Pancreas (tissue), 10 donors: ENCODE data around the gene SEC16A. TPM values are rescaled to one million over a fixed set of nuclear protein-coding genes. Genes with fewer than 3 reads are reported as not detected.

Source experiments
- ATAC-seq, 4 donors: fragments of 200-7000 bp; cut with Tn5 transposase; one replicate each; pipeline versions ENCODE4 v1.8.0 to v1.9.1; 2020; ENCODE audit warnings: mild to moderate bottlenecking in 4 of 4, moderate library complexity in 4 of 4
- DNase-seq, 6 donors: peaks; one replicate each; pipeline ENCODE4 v3.0.0-alpha.2; 2020
- FAIRE-seq: peaks from 2 replicates; lab custom pipeline; 2012; peaks lifted over from hg19 to GRCh38; lab: Jason Lieb, UNC
- H3K27ac ChIP-seq, 4 donors: fragments of 200-600 bp; sonication (generic); 1 replicate in 3 of 4; 2 replicates in 1 of 4; pipeline versions ENCODE4 v1.5.0 to v1.8.0; 2020
- H3K27me3 ChIP-seq, 4 donors: fragments of 200-600 bp; one replicate each; pipeline ENCODE4 v1.8.0; 2021
- H3K36me3 ChIP-seq, 3 donors: fragments of 200-600 bp; sonication (generic) in 1 of 3; one replicate each; pipeline versions ENCODE4 v1.5.0 to v1.8.0; 2020 to 2021
- H3K4me1 ChIP-seq, 3 donors: fragments of 200-600 bp; one replicate each; pipeline ENCODE4 v1.8.0; 2021
- H3K4me3 ChIP-seq, 4 donors: fragments of 200-600 bp; sonication (generic) in 2 of 4; one replicate each; pipeline versions ENCODE4 v1.5.0 to v1.8.0; 2020 to 2021
- H3K9me3 ChIP-seq, 4 donors: fragments of 200-600 bp; one replicate each; pipeline ENCODE4 v1.8.0; 2021
- WGBS, 2 donors: extraction: QIAGEN DNeasy Blood & Tissue Kit; methylation state at CpG; one replicate each; pipeline ENCODE4 v1.1.7; 2013; 5-methylcytosine and 5-hydroxymethylcytosine counted together
- intact Hi-C, 3 donors: fragments of 100-400 bp; cut with DNase I; formaldehyde crosslinking; loops; one replicate each; pipeline versions ENCODE4 v1.11.1 to v1.14.2; 2022
- polyA plus RNA-seq, 2 donors: library from polyadenylated mRNA; stranded (reverse); fragments of 200-250 nt; gene quantifications; one replicate each; pipeline ENCODE4 v1.2.3, GENCODE V29; 2013
- total RNA-seq, 6 donors: library from RNA; stranded (reverse); fragmentation: NEBNext Ultra II Directional in 4 of 6; extraction: Animal tissue kit (Norgen Biotek cat#: 25700) in 4 of 6; gene quantifications; one replicate each; pipeline versions ENCODE4 v1.2.1 to v1.2.4, GENCODE V29; 2021 to 2023
- TF ChIP-seq, protein P1 (sequence below), 4 donors: fragments of 200-600 bp; sonication (generic) in 3 of 4; IDR thresholded peaks; one replicate each; pipeline versions ENCODE4 v1.5.0 to v1.8.0; 2021; ENCODE audit warnings: antibody characterized with exemption in 4 of 4
- donor health status: healthy with polysubstance abuse.
- donor health status: DM: no; HTN: no; CAD: no; lungs with moderate emphysema.
- donor health status: DM: no; HTN: no; CAD: no.
- donor health status: control.
- donor health status: control.
- donor health status: Bipolar disorder and iron deficiency.
- donor health status: DM: yes; HTN: yes; CAD: no.
- donor health status: DM: no; HTN: no; CAD: no.
- donor health status: DM: no; HTN: no; CAD: no.
- donor health status: DM: yes; HTN: yes; CAD: no.

The SEC16A gene
- total and polyA plus RNA-seq, 8 donors, result 32.1 to 66.9 (median 40.8) TPM

DNA sequence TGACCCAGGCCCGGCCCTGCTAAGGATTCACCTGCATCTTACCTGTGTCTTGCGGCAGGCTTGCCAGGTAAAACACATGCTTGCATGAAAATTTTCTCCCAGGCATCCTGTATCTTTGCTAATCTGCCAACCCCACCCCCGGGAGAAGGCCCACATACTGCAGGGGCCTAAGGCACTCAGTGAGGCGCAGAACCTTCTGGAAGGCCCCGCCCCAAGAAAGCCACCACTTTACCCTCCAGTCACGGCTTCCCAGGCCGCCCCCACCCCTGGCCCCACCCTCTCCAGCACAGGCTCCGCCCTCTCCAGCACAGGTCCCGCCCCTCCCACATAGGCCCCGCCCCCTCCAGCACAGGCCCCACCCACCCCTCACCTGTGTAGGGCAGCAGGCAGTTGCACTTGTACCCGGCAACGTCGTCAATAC, 29.8 kb upstream of the SEC16A start:
- FAIRE-seq, result no peak
- Histone ChIP-seq H3K4me1 (no peaks in the 10 kb centered on the region), H3K9me3 (no peaks in the 10 kb centered on the region), H3K27me3 (no peaks in the 10 kb centered on the region), H3K4me3 (no peak overlapping the region), H3K36me3 (peaks cover 12 to 93% (median 67%) of the 10 kb centered on the region in 3 donors), H3K27ac (peak overlapping the region in 2 of 4 donors; percentile 27 to 37)
- DNase-seq, result no peak
- WGBS, 2 donors, result 62 to 76% methylated on average over 13 of the region's 13 CpGs
- ATAC-seq, result peak in 3 of 4 donors; percentile 28 to 57 (median 39)
- intact Hi-C loops, result no loop called here
- TF ChIP-seq, protein P1, sequence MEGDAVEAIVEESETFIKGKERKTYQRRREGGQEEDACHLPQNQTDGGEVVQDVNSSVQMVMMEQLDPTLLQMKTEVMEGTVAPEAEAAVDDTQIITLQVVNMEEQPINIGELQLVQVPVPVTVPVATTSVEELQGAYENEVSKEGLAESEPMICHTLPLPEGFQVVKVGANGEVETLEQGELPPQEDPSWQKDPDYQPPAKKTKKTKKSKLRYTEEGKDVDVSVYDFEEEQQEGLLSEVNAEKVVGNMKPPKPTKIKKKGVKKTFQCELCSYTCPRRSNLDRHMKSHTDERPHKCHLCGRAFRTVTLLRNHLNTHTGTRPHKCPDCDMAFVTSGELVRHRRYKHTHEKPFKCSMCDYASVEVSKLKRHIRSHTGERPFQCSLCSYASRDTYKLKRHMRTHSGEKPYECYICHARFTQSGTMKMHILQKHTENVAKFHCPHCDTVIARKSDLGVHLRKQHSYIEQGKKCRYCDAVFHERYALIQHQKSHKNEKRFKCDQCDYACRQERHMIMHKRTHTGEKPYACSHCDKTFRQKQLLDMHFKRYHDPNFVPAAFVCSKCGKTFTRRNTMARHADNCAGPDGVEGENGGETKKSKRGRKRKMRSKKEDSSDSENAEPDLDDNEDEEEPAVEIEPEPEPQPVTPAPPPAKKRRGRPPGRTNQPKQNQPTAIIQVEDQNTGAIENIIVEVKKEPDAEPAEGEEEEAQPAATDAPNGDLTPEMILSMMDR (IDR thresholded peaks at IDR 0.05), result no peak

DNA sequence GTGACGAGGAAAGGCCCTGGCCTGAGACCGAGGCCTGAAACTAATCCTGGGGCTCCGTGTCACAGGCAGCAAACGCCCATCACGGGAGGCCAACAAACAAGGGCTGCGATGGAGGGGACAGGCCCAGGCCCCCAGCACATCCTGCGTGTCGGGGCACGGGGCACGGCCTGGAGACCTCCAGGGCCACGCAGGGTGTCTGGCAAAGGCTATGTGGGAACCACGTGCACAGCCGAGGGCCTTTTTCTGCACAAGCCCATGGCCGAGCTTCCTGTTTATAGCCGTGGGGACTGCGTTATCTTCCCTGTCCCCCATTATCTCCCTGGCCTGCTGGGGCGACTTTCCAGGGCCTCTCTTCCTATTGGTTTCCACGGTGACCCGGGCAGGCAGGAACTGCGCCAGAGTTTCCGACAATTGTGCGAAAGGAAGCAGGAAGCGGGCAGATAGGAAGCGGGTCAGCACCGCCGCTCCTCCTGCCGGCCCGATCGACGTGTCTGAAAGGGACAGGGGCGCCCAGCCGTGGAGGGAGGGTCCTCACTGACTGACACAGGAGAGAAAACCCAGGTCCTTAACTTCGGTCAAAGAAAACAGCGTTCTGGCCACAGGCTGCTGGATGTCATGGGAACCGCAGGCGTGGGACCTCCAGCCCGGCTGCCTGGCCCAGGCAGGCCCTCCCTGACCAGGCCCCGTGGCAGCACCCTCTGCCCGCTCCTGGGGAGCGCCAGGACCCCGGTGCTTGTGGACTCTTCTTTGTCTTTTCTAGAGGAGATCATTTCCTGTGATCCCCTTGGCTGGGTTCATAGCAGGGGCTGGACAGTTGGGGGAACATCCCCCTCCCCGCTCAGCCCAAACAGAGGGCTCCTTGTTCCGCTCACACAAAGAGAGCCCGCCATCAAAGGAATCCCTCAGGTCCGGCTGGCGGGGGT, 29.1 kb upstream of the SEC16A start:
- Histone ChIP-seq H3K36me3 (peaks cover 10 to 93% (median 68%) of the 10 kb centered on the region in 3 donors), H3K9me3 (no peaks in the 10 kb centered on the region), H3K27ac (peak overlapping the region in 2 of 4 donors; percentile 27 to 37), H3K4me3 (no peak overlapping the region), H3K27me3 (no peaks in the 10 kb centered on the region), H3K4me1 (no peaks in the 10 kb centered on the region)
- no peak for DNase-seq
- intact Hi-C loops, result no loop called here
- ATAC-seq, result no peak
- FAIRE-seq, result no peak
- WGBS, 2 donors, result 91% methylated on average over 46 of the region's 46 CpGs
- TF ChIP-seq, protein P1 (IDR thresholded peaks at IDR 0.05), result no peak

DNA sequence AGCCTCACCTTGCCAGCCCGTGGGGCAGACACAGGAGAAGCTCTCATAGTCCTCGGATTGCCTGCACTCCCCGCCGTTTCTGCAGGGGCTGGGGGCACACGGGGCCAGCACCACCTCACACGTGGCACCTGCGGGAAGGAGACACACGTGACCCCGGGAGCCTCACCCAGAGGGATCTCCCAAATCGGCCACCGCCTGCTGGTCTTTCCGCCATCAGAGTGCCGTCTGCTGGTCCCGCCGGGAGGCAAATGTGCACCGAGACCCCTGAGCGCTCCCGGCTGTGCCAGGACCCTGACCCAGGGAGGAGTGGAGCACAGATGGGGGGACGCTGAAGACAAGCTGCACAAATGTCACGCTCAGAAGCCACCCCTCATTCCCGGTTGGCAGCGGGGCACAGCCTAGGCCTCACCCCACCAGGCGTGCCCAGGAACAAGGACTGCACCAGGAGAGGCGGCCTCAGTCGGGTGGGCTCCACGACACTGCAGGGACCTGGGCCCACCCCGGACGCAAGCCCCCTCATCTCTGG, 28.4 kb upstream of the SEC16A start:
- DNase-seq, result no peak
- 91% methylated on average over 28 of the region's 28 CpGs for WGBS, 2 donors
- Histone ChIP-seq H3K36me3 (peaks cover 14 to 95% (median 74%) of the 10 kb centered on the region in 3 donors), H3K27me3 (no peaks in the 10 kb centered on the region), H3K4me1 (no peaks in the 10 kb centered on the region), H3K4me3 (no peak overlapping the region), H3K9me3 (no peaks in the 10 kb centered on the region), H3K27ac (peak overlapping the region in 2 of 4 donors; percentile 17 to 28)
- no peak for ATAC-seq
- intact Hi-C loops, result no loop called here
- no peak for FAIRE-seq
- TF ChIP-seq, protein P1 (IDR thresholded peaks at IDR 0.05), result no peak

- H3K9me3 ChIP-seq, result no peaks in the 10 kb centered on the region
- FAIRE-seq (no peak), ATAC-seq (no peak), DNase-seq (no peak)
- TF ChIP-seq, protein P1 (IDR thresholded peaks at IDR 0.05), result no peak
- no peak overlapping the region for H3K4me3 ChIP-seq
- peaks cover 17 to 95% (median 71%) of the 10 kb centered on the region in 3 donors for H3K36me3 ChIP-seq
- no peaks in the 10 kb centered on the region for H3K4me1 ChIP-seq
- no peaks in the 10 kb centered on the region for H3K27me3 ChIP-seq
- peak overlapping the region in 1 of 4 donors; percentile 28 for H3K27ac ChIP-seq
- WGBS, 2 donors, result 89 to 93% methylated on average over 16 to 26 of the region's 26 CpGs
- intact Hi-C loops, result no loop called here
Observed at GRCh38 chr9:136510561-136510960, 27.7 kb upstream of the SEC16A start.
